SIG-M5 treated with dmso at 0.1 percent for 504 hours (cell line): ENCODE results near the gene MED23.
"Not testable (repeated sequence)": the region's sequence is repeated elsewhere in the genome, so short reads cannot be mapped to it uniquely, and the experiment has no call there.

Experiments used
- DNase-seq: peaks from one replicate; lab custom pipeline; 2025; ENCODE audit not compliant: unreplicated experiment; lab: John Stamatoyannopoulos, UW

Gene MED23

DNA sequence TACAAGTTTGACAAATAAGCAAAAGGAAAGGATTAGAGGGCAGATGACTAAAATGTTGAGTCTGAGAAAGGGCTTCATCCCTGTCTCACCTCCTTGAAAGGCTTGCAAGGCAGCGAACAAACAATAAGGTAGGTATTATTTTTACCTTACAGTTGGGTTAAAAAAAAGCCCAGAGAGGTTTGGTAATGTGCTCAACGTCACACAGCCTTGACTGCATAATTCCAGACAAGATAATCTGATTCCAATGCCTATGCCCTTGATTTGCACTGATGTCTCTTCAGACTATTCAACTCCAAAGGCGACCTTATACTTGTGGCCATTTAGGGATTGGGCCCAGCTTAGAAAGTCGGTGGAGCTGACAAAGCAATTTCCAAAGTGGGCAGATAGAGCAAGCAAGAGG is 53.4 kb downstream of the MED23 start:
- DNase-seq, result no peak

DNA sequence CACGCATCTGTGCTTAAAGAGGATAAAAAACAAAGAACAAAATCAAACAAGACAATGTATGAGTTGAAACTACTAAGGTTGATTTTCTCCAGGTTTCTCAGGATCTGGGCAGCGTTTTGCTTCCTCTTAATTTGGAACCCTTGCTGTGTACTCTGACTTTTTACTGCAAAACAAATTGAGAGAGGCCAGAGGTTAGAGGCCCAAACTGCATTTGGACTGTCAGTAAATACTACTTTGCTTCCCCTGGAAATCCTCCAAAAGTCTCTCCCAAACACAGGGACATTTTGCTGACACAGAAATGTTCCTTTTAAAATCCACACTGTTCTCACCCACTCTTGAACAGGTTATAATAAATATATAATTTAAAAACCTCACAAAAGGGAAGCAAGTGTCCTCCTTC is 53.9 kb downstream of the MED23 start:
- no peak for DNase-seq

DNA sequence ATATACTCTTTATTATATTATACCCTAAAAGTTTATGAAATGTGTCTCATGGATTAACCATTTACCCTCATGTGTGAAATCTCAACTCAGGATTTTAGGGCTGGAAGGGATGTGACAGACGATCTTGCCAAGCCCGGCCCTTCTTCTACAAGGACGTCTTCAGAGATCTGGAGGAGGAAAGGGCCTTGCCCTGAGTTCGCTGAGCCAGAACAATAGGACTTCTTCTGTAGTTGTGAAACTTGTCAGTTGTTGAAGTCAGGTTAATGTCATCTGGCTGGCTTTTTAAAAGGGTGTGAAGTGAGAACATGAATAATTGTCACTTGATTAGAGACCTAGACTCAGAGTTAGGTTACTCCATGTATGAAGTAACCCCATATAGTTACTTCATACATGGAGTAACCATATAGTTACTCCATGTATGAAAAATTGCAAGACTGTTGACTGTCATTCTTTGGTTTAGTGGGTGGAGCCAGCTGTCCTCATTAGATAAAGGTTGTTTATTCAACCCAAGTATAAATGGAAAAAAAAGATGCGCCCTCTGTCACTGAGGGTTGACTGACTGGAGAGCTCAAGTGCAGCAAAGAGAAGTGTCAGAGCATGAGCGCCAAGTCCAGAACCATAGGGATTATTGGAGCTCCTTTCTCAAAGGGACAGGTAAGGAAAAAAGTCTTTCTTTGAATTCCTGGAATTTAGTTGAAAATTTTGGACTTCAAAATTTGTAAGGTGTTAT is 55.2 kb downstream of the MED23 start, which contains the start of gene ARG1:
Gene ARG1, plus strand, starts transcription at position 541 of the 730 bp plus-strand sequence. Its CDS starts 57 bp downstream, at position 598.
- DNase-seq, result no peak

DNA sequence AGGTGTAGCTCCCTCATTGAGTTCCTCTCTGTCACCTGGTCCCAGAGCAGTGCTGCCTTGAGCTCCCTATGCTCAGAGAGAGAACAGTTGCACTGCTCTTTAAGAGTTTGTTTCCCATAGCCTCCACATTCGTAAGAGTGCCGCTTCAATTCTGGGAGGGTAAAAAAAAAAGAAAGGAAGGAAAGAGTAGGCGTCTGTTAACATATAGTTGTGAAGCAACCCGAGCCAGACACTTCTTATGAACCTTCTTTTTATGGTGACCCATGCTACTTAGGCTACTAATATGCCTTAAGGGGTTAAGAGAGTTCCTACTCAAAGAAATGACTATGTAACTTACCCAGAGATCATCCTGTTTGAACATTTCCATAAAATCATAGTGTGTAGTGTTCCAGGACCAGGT is 59.3 kb downstream of the MED23 start:
- DNase-seq, result no peak

DNA sequence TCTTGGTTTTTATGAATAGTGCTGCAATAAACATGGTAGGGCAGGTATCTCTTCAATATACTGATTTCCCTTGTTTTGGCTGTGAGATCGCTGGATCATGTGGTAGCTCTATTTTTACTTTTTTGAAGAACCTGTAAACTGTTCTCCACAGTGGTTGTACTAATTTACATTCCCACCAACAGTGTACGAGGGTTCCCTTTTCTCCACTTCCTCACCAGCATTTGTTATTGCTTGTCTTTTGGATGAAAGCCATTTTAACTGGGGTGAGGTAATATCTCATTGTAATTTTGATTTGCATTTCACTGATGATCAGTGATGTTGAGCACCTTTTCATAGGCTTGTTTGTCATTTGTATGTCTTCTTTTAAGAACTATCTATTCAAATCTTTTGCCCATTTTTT is 63.0 kb downstream of the MED23 start:
- DNase-seq, result no peak

DNA sequence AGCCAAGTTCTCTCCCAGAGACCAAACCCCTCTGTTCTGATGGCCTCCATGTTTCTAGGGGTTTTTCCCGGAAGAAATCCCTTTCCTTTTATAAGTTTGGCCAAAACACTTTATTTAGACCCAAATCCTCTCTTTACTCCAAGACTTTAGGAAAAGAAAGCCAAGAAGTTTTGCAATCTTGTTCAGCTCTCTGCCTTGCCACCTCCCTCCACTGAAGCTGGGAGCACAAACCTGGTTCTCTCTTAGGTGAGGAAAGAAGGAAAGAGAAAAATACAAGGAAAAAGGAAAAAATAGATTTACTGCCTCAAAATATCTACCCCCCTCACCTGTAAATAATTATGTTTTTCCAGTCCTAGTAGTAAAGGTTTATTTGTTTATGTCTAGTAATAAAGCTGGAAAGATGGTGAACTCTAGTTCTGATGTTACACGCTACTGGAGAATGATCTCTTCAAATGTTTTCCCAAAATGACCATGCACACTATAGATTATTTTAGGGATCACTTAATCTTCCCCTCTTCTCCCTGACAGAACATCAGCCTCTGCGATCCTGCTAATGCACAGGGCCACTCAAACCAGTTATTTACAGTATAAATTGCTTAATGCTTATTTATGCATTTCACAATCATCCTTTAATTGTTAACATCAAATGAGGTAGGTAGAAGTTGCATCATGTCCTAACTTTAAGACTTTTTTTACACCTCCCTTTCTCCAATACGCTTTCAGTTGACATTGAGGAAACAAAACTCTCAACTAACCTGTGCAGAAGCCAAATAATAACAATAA is 65.9 kb downstream of the MED23 start:
- DNase-seq, result no peak

DNA sequence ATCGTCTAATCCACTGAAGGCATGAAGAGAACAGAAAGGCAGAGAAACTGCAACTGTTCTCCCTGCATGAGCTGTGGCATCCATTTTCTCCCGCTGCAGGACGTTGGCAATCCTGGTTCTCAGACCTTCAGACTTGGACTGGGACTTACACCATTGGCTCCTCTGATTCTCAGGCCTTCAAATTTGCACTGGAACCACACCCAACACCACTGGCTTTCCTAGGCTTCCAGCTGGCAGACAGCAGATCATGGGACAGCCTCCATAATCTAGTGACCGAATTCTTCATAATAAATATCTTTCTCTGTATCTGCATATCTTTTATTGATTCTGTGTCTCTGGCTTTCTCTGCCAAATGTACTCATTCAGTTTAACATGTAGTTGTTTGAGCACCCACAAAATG is 69.1 kb downstream of the MED23 start:
- no peak for DNase-seq

DNA sequence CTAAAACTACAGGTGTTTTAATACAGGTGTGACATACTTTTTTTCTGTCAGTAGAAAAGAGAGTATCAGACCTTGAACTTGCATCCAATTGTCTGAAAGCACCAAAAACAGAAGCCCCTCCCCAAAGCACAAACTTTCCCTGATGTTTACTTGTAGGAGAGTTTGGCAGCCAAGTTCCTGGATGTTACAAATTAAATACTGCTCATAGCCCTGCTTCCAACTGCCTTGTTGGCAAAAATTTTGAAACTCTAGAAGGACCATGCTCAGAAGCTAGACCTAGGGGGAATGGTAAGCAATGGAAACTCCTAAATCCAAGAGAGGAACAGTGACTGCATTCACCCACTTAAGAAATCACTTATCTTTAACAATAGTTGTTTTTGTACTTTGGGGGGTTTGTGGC is 72.0 kb downstream of the MED23 start:
- no peak for DNase-seq

DNA sequence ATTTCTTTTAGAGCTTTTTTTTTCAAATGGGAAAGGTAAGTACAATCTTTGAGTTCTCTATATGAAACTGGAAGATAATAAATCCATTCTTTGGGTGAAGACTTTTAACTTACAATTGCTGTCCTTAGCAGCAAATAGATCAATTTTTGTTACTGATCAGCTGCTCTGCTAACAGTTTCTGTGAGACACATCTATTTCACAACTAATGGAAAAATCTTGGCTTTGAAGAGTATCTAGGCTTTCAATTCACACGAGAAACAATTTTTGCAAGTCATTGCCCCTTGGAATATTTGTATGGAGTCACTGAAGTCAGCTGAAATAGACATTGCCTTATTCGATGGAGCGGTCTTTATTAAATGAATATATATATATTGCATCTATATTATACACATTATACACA is 75.5 kb downstream of the MED23 start:
- no peak for DNase-seq

DNA sequence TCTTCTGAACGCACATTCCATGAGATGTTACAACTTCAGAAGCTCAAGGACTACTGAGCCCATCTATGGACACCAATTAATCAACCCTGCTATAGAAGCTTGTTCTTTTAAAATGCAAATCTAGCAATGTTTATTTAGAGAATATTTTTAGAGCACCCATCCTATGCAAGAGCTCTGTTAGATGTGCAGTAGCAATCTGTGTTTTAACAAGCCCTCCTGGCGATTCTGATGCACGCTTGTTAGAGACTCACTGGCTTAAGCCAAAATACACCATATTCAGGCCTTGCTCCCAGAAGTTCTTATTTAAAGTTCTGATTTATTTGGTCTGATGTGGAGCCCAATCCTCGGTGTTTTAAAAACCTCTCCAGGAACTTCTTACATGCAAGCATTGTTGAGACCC is 76.1 kb downstream of the MED23 start:
- no peak for DNase-seq

DNA sequence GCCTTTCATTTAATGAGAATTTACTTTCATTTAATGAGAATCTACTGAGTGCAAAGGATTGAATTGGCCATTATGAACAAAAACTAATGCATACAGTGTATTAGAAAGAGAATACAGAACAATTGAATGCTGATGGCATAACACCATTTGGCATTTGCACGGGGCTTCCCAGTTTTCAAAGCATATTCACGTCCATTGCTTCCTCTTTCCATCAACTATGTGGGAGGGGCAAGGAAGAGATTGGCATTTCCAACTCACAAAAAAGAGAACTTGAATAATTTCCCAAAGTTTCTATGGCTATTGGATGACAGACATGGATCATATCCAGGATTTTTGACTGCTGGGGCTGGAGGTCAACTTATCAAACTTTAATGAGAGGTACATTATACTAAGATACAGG is 78.2 kb downstream of the MED23 start:
- no peak for DNase-seq

DNA sequence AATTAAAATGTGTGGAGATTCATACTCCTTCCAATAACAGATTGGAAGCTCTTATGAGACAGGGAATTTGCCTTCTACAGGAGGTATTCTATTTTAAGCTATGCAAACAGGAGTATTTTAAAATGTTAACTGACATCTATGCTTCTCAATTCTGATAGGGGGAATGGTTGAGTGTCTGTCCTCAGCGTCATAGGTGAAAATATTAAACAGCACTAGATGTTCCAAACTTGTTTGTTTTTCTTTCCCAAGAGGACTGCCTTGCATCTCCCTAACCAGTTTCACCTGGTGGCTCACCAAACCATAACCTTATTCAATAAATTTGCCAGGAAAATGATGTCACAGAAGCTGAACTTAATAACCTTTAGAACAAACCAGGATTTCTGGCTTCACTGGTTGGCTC is 79.6 kb downstream of the MED23 start:
- no peak for DNase-seq

DNA sequence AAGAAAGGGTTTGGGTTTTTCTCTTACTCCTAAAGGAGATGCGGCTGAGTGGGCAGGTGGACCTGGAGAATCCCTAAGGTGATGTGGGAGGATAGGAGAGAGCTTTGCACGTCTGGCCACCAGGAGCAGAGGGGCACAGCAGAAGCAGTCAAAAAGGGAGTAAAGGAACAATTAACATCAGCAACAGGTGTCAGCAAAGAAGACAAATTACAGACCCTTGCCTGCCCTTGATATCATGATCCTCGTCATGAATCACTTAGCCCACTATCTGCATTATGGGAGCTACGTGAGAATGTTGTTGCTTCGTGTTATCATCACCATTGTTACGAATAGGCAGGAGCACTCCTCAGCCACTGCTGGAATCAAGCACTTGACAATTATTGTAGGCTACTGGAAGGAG is 80.6 kb downstream of the MED23 start:
- no peak for DNase-seq

DNA sequence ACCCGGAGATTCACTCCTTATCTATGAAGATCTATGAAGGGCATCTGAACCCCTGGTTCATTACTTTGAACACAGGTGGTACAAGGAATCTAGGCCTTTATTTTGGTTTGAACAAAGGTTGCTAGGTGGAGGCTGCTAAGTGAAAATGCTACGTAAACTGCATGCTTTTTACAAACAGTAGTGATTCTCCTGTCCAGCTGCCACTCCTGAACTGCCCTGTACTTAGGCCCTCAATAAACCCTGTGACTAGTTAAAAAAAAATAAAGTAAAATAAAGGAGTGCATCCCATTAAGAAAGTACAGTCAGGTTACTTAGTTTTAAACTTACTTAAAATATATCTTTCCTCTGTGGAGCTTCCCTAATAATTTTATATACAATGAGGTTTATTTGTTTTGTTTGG is 82.7 kb downstream of the MED23 start:
- no peak for DNase-seq

DNA sequence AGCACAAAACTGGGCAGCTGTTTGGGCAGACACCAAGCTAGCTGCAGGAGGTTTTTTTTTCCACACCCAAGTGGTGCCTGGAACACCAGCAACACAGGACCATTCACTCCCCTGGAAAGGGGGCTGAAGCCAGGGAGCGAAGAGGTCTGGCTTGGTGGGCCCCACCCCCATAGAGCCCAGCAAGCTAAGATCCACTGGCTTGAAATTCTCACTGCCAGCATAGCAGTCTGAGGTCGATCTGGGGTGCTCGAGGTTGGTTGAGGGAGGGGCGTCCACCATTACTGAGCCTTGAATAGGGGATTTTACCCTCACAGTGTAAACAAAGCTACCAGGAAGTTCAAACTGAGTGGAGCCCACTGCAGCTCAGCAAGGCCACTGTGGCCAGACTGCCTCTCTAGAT is 89.4 kb downstream of the MED23 start:
- not testable (repeated sequence) for DNase-seq

DNA sequence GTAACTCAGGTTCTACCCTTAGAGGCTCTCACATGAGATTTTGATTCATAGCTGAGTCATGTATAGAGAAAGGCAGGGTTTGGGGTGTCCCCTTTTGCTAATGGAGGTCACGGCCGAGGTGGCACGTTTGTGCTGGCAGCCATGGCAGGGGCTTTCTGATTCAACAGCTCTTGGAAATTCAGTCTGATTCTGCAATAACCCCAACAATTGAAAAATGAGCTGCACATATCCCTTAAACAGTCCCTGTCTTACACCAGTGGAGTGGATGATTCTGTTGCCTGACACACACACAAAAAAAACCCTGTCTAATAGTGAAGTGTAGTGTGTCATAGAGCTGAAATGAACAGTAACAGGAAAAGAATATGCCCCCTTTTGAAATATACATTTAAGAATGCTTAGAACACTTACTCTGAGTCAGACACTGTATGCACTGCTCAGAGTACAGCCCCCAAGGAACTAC is 95.4 kb downstream of the MED23 start:
- DNase-seq, result no peak

DNA sequence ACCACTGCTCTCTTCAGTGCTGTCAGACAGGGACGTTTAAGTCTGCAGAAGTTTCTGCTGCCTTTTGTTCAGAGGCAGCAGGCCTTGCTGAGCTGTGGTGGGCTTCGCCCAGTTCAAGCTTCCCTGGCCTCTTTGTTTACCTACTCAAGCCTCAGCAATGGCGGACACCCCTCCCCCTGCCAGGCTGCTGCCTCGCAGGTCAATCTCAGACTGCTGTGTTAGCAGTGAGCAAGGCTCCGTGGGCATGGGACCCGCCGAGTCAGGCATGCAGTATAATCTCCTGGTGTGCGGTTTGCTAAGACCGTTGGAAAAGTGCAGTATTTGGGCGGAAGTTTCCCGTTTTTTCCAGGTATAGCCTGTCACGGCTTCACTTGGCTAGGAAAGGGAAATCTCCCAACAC is 96.4 kb downstream of the MED23 start:
- not testable (repeated sequence) for DNase-seq

DNA sequence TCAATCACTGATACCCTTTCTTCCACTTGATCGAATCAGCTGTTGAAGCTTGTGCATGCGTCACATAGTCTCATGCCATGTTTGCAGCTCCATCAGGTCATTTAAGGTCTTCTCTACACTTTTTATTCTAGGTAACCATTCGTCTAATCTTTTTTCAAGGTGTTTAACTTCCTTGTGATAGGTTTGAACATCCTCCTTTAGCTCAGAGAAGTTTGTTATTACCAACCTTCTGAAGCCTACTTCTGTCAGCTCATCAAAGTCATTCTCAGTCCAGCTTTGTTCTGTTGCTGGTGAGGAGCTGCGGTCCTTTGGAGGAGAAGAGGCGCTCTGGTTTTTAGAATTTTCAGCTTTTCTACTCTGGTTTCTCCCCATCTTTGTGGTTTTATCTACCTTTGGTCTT is 97.1 kb downstream of the MED23 start:
- not testable (repeated sequence) for DNase-seq

DNA sequence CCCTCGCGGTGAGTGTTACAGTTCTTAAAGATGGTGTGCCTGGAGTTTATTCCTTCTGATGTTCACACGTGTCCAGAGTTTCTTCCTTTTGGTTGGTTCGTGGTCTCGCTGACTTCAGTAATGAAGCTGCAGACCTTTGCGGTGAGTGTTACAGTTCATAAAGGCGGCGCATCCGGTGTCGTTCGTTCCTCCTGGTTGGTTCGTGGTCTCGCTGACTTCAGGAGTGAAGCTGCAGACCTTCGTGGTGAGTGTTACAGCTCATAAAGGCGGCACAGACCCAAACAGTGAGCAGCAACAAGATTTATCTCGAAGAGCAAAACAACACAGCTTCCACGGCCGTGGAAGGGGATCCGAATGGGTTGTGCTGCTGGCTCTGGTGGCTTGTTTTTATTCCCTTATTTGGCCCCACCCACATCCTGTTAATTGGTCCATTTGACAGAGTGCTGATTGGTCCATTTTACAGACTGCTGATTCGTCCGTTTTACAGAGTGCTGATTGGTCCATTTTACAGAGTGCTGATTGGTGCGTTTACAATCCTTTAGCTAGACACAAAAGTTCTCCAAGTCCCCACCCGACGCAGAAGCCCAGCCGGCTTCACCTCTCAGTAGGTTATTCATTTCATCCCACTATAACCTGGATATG is 103.2 kb downstream of the MED23 start:
- DNase-seq, result no peak

DNA sequence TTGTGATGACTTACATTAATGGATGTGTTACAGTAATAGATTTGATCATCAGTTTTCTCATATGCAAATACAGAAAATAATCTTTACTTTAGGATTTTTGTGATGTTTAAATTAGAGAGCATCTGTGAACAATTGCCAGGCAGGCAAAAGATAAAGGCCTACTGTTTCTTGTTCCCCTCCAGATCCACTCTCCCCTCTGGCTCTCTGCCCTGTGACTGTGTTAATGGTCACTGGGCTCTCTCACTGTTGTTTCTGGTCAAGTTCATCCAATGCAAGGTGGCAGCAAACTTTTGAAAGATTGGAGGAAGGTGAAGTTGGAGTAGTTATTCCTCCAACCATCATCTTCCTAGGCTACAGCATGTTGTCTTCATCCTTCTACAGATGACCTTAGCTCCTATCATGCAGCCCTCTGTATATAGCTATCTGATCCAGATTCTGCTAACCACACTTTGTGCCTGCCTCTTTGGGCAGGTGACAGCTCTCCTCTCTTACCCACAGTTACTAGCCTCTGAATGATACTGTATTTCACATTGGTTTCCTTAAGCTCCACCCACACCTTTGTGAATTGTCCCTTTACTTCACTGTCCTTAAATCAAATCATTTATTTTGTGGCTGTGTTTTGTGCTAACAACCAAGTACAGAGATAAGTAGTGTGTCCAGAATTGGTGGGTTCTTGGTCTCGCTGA is 103.9 kb downstream of the MED23 start:
- no peak for DNase-seq
